ENCODE results near the gene CNNM2.

CNNM2 gene

GRCh38 chr10:103117247-103117646 lies 199.2 kb downstream of the CNNM2 start:
- no peaks in the 10 kb centered on the region for H3K36me3 ChIP-seq
- no peak for TF ChIP-seq CTCF (IDR thresholded peaks at IDR 0.05; ENCODE audit: low read depth, low read length)
- H3K27ac ChIP-seq, result no peak overlapping the region
- no peaks in the 10 kb centered on the region for H3K9me3 ChIP-seq (ENCODE audit: severe bottlenecking)
- no peak for DNase-seq
- no peaks in the 10 kb centered on the region for H3K27me3 ChIP-seq (ENCODE audit: insufficient read depth, low read depth, severe bottlenecking)
- no peak overlapping the region for H3K4me3 ChIP-seq (ENCODE audit: low read depth, low read length)

- Histone ChIP-seq H3K4me3 (ENCODE audit: low read depth, low read length) (no peak overlapping the region), H3K9me3 (ENCODE audit: severe bottlenecking) (no peaks in the 10 kb centered on the region), H3K27ac (no peak overlapping the region), H3K36me3 (no peaks in the 10 kb centered on the region), H3K27me3 (ENCODE audit: insufficient read depth, low read depth, severe bottlenecking) (no peaks in the 10 kb centered on the region)
- DNase-seq, result no peak
- TF ChIP-seq CTCF (IDR thresholded peaks at IDR 0.05; ENCODE audit: low read depth, low read length), result no peak
Observed at GRCh38 chr10:103120546-103120945, 202.5 kb downstream of the CNNM2 start.

- H3K27ac ChIP-seq, result peak overlapping the region; percentile 26
- TF ChIP-seq CTCF (IDR thresholded peaks at IDR 0.05; ENCODE audit: low read depth, low read length), result no peak
- DNase-seq, result no peak
- H3K36me3 ChIP-seq, result no peaks in the 10 kb centered on the region
- no peaks in the 10 kb centered on the region for H3K27me3 ChIP-seq (ENCODE audit: insufficient read depth, low read depth, severe bottlenecking)
- no peaks in the 10 kb centered on the region for H3K9me3 ChIP-seq (ENCODE audit: severe bottlenecking)
- H3K4me3 ChIP-seq (ENCODE audit: low read depth, low read length), result no peak overlapping the region
Observed at GRCh38 chr10:103120977-103121735, 203.1 kb downstream of the CNNM2 start.

- H3K9me3 ChIP-seq (ENCODE audit: severe bottlenecking), result no peaks in the 10 kb centered on the region
- H3K4me3 ChIP-seq (ENCODE audit: low read depth, low read length), result no peak overlapping the region
- peak; percentile 66 for DNase-seq
- H3K36me3 ChIP-seq, result no peaks in the 10 kb centered on the region
- peak overlapping the region; percentile 47 for H3K27ac ChIP-seq
- H3K27me3 ChIP-seq (ENCODE audit: insufficient read depth, low read depth, severe bottlenecking), result no peaks in the 10 kb centered on the region
- TF ChIP-seq CTCF (IDR thresholded peaks at IDR 0.05; ENCODE audit: low read depth, low read length), result no peak
Observed at GRCh38 chr10:103123282-103124024, 205.4 kb downstream of the CNNM2 start.

- Histone ChIP-seq H3K27ac (peak overlapping the region; percentile 38), H3K4me3 (ENCODE audit: low read depth, low read length) (no peak overlapping the region), H3K36me3 (no peaks in the 10 kb centered on the region), H3K27me3 (ENCODE audit: insufficient read depth, low read depth, severe bottlenecking) (no peaks in the 10 kb centered on the region), H3K9me3 (ENCODE audit: severe bottlenecking) (no peaks in the 10 kb centered on the region)
- TF ChIP-seq CTCF (IDR thresholded peaks at IDR 0.05; ENCODE audit: low read depth, low read length), result no peak
- DNase-seq, result peak; percentile 34
Observed at GRCh38 chr10:103124420-103125096, 206.5 kb downstream of the CNNM2 start.

All from WERI-Rb-1 (cell line).